Tibial artery (tissue), 4 donors: ENCODE results near the gene ZBTB22.

Experiments used
- DNase-seq, 2 donors: peaks; one replicate each; pipeline ENCODE4 v3.0.0-alpha.2; 2019
- H3K27ac ChIP-seq, 2 donors: fragments of 200-600 bp; sonication (generic) in 1 of 2; 1 replicate in 1 of 2; 2 replicates in 1 of 2; pipeline ENCODE4 v1.5.1; 2018 to 2019; ENCODE audit warnings: mild to moderate bottlenecking in 1 of 2
- H3K27me3 ChIP-seq, 2 donors: fragments of 200-600 bp; sonication (generic) in 1 of 2; one replicate each; pipeline versions ENCODE4 v1.5.1 to v1.6.0; 2016 to 2019
- H3K36me3 ChIP-seq, 3 donors: fragments of 200-600 bp; sonication (generic) in 2 of 3; one replicate each; pipeline ENCODE4 v1.5.1; 2016 to 2019; ENCODE audit warnings: mild to moderate bottlenecking in 2 of 3
- H3K4me1 ChIP-seq, 4 donors: fragments of 200-600 bp; sonication (generic) in 2 of 4; 1 replicate in 3 of 4; 2 replicates in 1 of 4; pipeline ENCODE4 v1.5.1; 2016 to 2019
- H3K4me3 ChIP-seq, 2 donors: fragments of 200-600 bp; sonication (generic) in 1 of 2; 1 replicate in 1 of 2; 2 replicates in 1 of 2; pipeline ENCODE4 v1.5.1; 2018 to 2019; ENCODE audit warnings: mild to moderate bottlenecking in 2 of 2
- H3K9me3 ChIP-seq, 3 donors: fragments of 200-600 bp; sonication (generic) in 1 of 3; one replicate each; pipeline ENCODE4 v1.5.1; 2016 to 2019
- intact Hi-C: fragments of 100-400 bp; cut with DNase I; formaldehyde crosslinking; loops from one replicate; pipeline ENCODE4 v1.15.0; 2023; ENCODE audit warnings: low total_unique reads
- TF ChIP-seq, protein P1 (sequence below), 2 experiments: fragments of 200-600 bp in 1 of 2; fragments of 450-650 bp in 1 of 2; IDR thresholded peaks; one replicate each; pipeline ENCODE4 v1.5.1; 2017 to 2019; ENCODE audit warnings: antibody characterized with exemption in 2 of 2, mild to moderate bottlenecking in 1 of 2, moderate library complexity in 1 of 2

The ZBTB22 gene

DNA sequence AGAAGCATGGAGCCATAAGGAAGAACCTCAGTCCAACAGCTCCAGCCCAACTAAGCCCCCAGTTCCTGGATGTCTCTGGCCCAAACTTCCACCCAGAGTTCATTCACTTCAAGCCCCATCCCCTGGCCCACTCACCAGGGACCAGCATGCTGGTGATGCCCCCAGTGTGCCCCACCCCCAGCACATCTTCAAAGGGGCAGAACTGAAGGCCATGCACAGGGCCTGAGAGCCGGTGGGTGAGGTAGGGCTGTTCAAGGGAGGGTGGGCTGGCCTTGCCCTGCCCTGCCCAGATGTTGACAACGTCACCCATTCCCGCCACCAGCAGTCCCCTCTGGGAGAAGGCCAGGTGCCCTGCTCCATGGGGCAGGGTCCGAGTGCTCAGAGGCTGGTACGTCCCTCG lies 37.0 kb downstream of the ZBTB22 start:
- peaks cover 6 to 76% (median 43%) of the 10 kb centered on the region in 3 donors for H3K36me3 ChIP-seq
- intact Hi-C loops, result no loop called here
- no peak overlapping the region for H3K4me3 ChIP-seq
- H3K9me3 ChIP-seq, result no peaks in the 10 kb centered on the region
- H3K4me1 ChIP-seq, result peaks cover 6 to 31% (median 20%) of the 10 kb centered on the region in 4 donors
- H3K27me3 ChIP-seq, result no peaks in the 10 kb centered on the region
- TF ChIP-seq, protein P1, sequence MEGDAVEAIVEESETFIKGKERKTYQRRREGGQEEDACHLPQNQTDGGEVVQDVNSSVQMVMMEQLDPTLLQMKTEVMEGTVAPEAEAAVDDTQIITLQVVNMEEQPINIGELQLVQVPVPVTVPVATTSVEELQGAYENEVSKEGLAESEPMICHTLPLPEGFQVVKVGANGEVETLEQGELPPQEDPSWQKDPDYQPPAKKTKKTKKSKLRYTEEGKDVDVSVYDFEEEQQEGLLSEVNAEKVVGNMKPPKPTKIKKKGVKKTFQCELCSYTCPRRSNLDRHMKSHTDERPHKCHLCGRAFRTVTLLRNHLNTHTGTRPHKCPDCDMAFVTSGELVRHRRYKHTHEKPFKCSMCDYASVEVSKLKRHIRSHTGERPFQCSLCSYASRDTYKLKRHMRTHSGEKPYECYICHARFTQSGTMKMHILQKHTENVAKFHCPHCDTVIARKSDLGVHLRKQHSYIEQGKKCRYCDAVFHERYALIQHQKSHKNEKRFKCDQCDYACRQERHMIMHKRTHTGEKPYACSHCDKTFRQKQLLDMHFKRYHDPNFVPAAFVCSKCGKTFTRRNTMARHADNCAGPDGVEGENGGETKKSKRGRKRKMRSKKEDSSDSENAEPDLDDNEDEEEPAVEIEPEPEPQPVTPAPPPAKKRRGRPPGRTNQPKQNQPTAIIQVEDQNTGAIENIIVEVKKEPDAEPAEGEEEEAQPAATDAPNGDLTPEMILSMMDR (IDR thresholded peaks at IDR 0.05), result no peak
- H3K27ac ChIP-seq, result no peak overlapping the region
- no peak for DNase-seq

DNA sequence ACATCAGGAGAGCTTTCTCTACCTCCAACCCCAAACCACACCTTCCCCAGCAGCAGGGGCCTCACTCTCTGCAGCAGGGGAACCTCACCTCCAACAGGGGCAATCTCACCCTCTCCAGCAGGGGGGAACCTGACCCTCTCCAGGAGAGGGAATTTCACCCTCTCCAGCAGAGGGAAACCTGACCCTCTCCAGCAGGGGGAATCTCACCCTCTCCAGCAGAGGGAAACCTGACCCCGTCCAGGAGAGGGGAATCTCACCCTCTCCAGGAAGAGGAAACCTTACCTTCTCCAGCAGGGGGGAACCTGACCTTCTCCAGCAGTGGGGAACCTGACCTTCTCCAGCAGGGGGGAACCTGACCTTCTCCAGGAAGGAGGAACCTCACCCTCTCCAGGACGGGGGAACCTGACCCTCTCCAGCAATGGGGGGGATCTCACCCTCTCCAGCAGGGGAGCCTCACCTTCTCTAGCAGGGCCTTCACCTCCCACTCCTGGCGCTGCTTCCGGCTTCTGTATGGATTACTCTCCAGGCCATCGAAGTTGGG lies 37.5 kb downstream of the ZBTB22 start:
- no peak overlapping the region for H3K27ac ChIP-seq
- no peaks in the 10 kb centered on the region for H3K27me3 ChIP-seq
- intact Hi-C loops, result no loop called here
- TF ChIP-seq, protein P1 (IDR thresholded peaks at IDR 0.05), result peak; percentile 11 to 13
- peaks cover 11 to 76% (median 46%) of the 10 kb centered on the region in 3 donors for H3K36me3 ChIP-seq
- H3K4me3 ChIP-seq, result no peak overlapping the region
- H3K4me1 ChIP-seq, result peaks cover 6 to 36% (median 25%) of the 10 kb centered on the region in 4 donors
- DNase-seq, result no peak
- H3K9me3 ChIP-seq, result no peaks in the 10 kb centered on the region

DNA sequence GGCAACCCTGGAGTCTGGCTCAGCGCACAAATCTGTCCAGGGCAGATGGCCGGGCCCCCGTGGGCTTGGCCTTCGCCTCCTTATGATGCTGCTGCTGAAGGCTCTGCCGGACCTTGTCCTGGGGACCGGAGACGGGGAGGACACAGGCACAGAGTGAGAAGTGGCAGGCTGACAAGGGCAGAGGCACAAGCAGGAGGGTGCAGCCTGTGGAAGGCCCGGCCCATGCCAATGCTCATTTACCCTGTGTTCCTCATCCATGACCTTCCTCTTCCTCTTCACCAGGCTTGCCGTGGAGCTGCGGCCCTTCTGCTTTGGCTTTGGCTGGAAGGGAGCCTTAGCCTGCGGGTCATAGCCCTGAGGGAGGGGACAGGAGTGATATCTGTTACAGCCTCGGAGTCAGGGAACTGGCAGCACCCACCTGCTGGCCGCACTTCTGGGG lies 38.3 kb downstream of the ZBTB22 start:
- Histone ChIP-seq H3K9me3 (no peaks in the 10 kb centered on the region), H3K4me1 (peaks cover 6 to 43% (median 28%) of the 10 kb centered on the region in 4 donors), H3K27ac (no peak overlapping the region), H3K4me3 (no peak overlapping the region), H3K27me3 (no peaks in the 10 kb centered on the region), H3K36me3 (peaks cover 14 to 77% (median 42%) of the 10 kb centered on the region in 3 donors)
- intact Hi-C loops, result no loop called here
- no peak for DNase-seq
- TF ChIP-seq, protein P1 (IDR thresholded peaks at IDR 0.05), result no peak

DNA sequence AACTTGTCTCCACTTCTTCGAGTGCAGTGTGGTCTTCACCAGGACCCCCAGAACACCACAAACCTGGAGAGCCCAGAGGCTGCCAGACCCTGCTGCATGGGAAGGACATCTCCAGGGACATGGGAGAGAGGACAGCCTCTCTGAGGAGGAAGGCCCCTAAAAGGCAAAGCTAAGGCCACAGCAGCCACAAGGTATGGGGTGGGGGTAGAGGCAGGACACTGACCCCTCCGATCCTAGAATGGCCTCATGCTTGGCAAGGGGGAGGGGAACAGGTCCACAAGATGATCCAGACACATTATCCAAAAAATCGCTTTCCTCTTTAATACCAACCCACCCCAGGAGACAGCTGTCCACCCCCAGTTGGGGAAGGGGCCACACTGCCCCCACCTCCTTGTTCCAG lies 38.7 kb downstream of the ZBTB22 start:
- H3K4me3 ChIP-seq, result no peak overlapping the region
- H3K4me1 ChIP-seq, result peaks cover 6 to 48% (median 31%) of the 10 kb centered on the region in 4 donors
- TF ChIP-seq, protein P1 (IDR thresholded peaks at IDR 0.05), result no peak
- intact Hi-C loops, result no loop called here
- DNase-seq, result no peak
- H3K36me3 ChIP-seq, result peaks cover 18 to 77% (median 44%) of the 10 kb centered on the region in 3 donors
- no peaks in the 10 kb centered on the region for H3K9me3 ChIP-seq
- H3K27ac ChIP-seq, result no peak overlapping the region
- no peaks in the 10 kb centered on the region for H3K27me3 ChIP-seq

DNA sequence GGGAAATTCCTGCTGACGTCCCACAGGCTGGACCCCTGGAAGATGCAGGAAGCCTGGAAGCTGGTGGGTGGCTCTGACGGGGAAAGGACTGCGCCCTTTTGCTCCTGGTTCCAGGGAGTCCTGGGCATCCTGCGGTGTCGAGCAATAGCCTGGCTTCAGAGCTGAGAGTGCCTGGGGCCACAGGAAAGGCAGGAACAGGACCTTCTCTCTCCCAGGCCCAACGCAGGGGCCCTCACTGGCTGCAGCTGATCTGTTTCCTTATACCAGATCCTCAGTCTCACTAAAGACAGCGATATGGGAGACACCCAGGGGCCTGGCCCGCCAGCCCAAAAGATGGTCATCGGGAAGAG lies 39.2 kb downstream of the ZBTB22 start:
- Histone ChIP-seq H3K27me3 (no peaks in the 10 kb centered on the region), H3K27ac (peak overlapping the region; percentile 87), H3K36me3 (peaks cover 18 to 77% (median 40%) of the 10 kb centered on the region in 3 donors), H3K9me3 (no peaks in the 10 kb centered on the region), H3K4me3 (no peak overlapping the region), H3K4me1 (peaks cover 6 to 51% (median 33%) of the 10 kb centered on the region in 4 donors)
- intact Hi-C loops, result no loop called here
- TF ChIP-seq, protein P1 (IDR thresholded peaks at IDR 0.05), result no peak
- DNase-seq, result no peak
